ENCODE measurements around the gene CETP. TPM values are rescaled to one million over a fixed set of nuclear protein-coding genes. Genes with fewer than 3 reads are reported as not detected.
"Not testable (repeated sequence)": the region's sequence is repeated elsewhere in the genome, so short reads cannot be mapped to it uniquely, and the experiment has no call there.

Gene CETP
- polyA plus RNA-seq, 1 donor: 8.9 TPM

GRCh38 chr16:56999409-57000270 lies 37.9 kb downstream of the CETP start:
- DNase-seq: no peak

GRCh38 chr16:57000271-57001025 lies 38.7 kb downstream of the CETP start:
- no peak for DNase-seq

- DNase-seq: no peak
These were observed 39.4 kb downstream of the CETP start for GRCh38 chr16:57001026-57001679.

GRCh38 chr16:57003439-57004386 lies 42.0 kb downstream of the CETP start:
- no peak for DNase-seq

- DNase-seq: no peak
These were observed 42.9 kb downstream of the CETP start for GRCh38 chr16:57004387-57005250.

GRCh38 chr16:57005597-57005996 lies 43.8 kb downstream of the CETP start:
- not testable (repeated sequence) for DNase-seq

GRCh38 chr16:57007050-57007449 lies 45.3 kb downstream of the CETP start:
- DNase-seq: no peak

- no peak for DNase-seq
These were observed 45.8 kb downstream of the CETP start for GRCh38 chr16:57007530-57007929.

GRCh38 chr16:57008440-57008839 lies 46.7 kb downstream of the CETP start:
- no peak for DNase-seq

- DNase-seq: no peak
These were observed 48.0 kb downstream of the CETP start for GRCh38 chr16:57009643-57010170.

- no peak for DNase-seq
These were observed 50.6 kb downstream of the CETP start for GRCh38 chr16:57012353-57012752.

GRCh38 chr16:57013229-57013628 lies 51.5 kb downstream of the CETP start:
- DNase-seq: no peak

- no peak for DNase-seq
These were observed 52.2 kb downstream of the CETP start for GRCh38 chr16:57013902-57014301.

GRCh38 chr16:57016301-57016700 lies 54.6 kb downstream of the CETP start:
- DNase-seq: no peak

- DNase-seq: no peak
These were observed 55.1 kb downstream of the CETP start for GRCh38 chr16:57016831-57017230.

- no peak for DNase-seq
These were observed 55.5 kb downstream of the CETP start for GRCh38 chr16:57017251-57017650.

GRCh38 chr16:57019746-57020145 lies 58.0 kb downstream of the CETP start:
- no peak for DNase-seq

- no peak for DNase-seq
These were observed 58.9 kb downstream of the CETP start for GRCh38 chr16:57020651-57021050.

GRCh38 chr16:57021757-57022156 lies 60.0 kb downstream of the CETP start:
- no peak for DNase-seq

GRCh38 chr16:57022445-57022844 lies 60.7 kb downstream of the CETP start:
- DNase-seq: no peak
